SK-N-SH (cell line): ENCODE results near the gene UNC5CL. TPM values are rescaled to one million over a fixed set of nuclear protein-coding genes. Genes with fewer than 3 reads are reported as not detected.
A peak's percentile ranks its signal among the peaks of the same experiment; 100 is the strongest.

Experiments
- CTCF ChIA-PET: fragments of 300-600, 350-600 bp; formaldehyde crosslinking; extraction: SDS; loops from one replicate; lab custom pipeline; 2021; lab: Yijun Ruan, JAX
- POLR2A ChIA-PET: fragments of 350-600 bp; sonication (Branson Sonifier 250); formaldehyde crosslinking; extraction: SDS; loops from one replicate; lab custom pipeline; 2020; ENCODE audit warnings: antibody characterized with exemption, inconsistent platforms; lab: Yijun Ruan, JAX
- DNase-seq: peaks from one replicate; pipeline ENCODE4 v3.0.0; 2012
- H2AFZ ChIP-seq: fragments of 200-600 bp; sonication (generic); 2 replicates; pipeline ENCODE4 v1.8.1; 2016; ENCODE audit warnings: antibody characterized with exemption, mild to moderate bottlenecking, low read depth
- H3F3A ChIP-seq: fragments of 200-600 bp; sonication (generic); replicated peaks from 2 replicates; pipeline ENCODE3; 2016; ENCODE audit warnings: antibody characterized with exemption, mild to moderate bottlenecking; ENCODE audit not compliant: insufficient read depth
- H3K27ac ChIP-seq, 2 experiments: fragments of 200-500 bp in 1 of 2; fragments of 200-600 bp in 1 of 2; sonication (Bioruptor generic) in 1 of 2; sonication (generic), shearing (Covaris generic) in 1 of 2; 2 replicates each; pipeline versions ENCODE4 v1.5.1 to v1.6.1; 2014 to 2016; ENCODE audit warnings: low read depth in 2 of 2, inconsistent platforms in 1 of 2, low read length in 1 of 2, mild to moderate bottlenecking in 1 of 2, mixed read lengths in 1 of 2
- H3K27me3 ChIP-seq: fragments of 200-600 bp; sonication (generic), shearing (Covaris generic); 2 replicates; pipeline ENCODE4 v1.6.1; 2016; ENCODE audit warnings: mixed run types; ENCODE audit not compliant: insufficient read depth
- H3K36me3 ChIP-seq, 2 experiments: fragments of 200-500 bp in 1 of 2; fragments of 200-600 bp in 1 of 2; sonication (Bioruptor generic) in 1 of 2; sonication (generic) in 1 of 2; replicated peaks in 1 of 2; 2 replicates each; pipeline versions ENCODE3 to v1.5.1; 2014 to 2016; ENCODE audit warnings: low read length in 1 of 2, mild to moderate bottlenecking in 1 of 2; ENCODE audit not compliant: insufficient read depth in 2 of 2, control insufficient read depth in 1 of 2
- H3K4me1 ChIP-seq, 2 experiments: fragments of 200-500 bp in 1 of 2; fragments of 200-600 bp in 1 of 2; sonication (Bioruptor generic) in 1 of 2; sonication (generic), shearing (Covaris generic) in 1 of 2; 2 replicates each; pipeline versions ENCODE4 v1.5.1 to v1.6.1; 2014 to 2016; ENCODE audit warnings: low read depth in 1 of 2, low read length in 1 of 2, mixed run types in 1 of 2; ENCODE audit not compliant: insufficient read depth in 2 of 2, control insufficient read depth in 1 of 2
- H3K4me2 ChIP-seq: fragments of 200-600 bp; sonication (generic), shearing (Covaris generic); 2 replicates; pipeline ENCODE4 v1.6.1; 2017; ENCODE audit warnings: mixed run types
- H3K4me3 ChIP-seq, 2 experiments: fragments of 200-500 bp in 1 of 2; fragments of 200-600 bp in 1 of 2; sonication (Bioruptor generic) in 1 of 2; sonication (generic), shearing (Covaris generic) in 1 of 2; 2 replicates each; pipeline versions ENCODE4 v1.5.1 to v1.8.1; 2014 to 2016; ENCODE audit warnings: low read depth in 2 of 2, inconsistent platforms in 1 of 2, low read length in 1 of 2, mild to moderate bottlenecking in 1 of 2, mixed read lengths in 1 of 2, moderate library complexity in 1 of 2
- H3K79me2 ChIP-seq: fragments of 200-600 bp; sonication (generic); 2 replicates; pipeline ENCODE4 v1.8.1; 2017; ENCODE audit warnings: mild to moderate bottlenecking; ENCODE audit not compliant: insufficient read depth
- H3K9ac ChIP-seq: fragments of 200-600 bp; sonication (generic); 2 replicates; pipeline ENCODE4 v1.6.1; 2017; ENCODE audit warnings: mixed run types
- H3K9me2 ChIP-seq: fragments of 200-600 bp; sonication (generic); 2 replicates; pipeline ENCODE4 v1.6.1; 2017; ENCODE audit warnings: mixed run types
- H3K9me3 ChIP-seq: fragments of 200-600 bp; sonication (generic); 2 replicates; pipeline ENCODE4 v1.6.1; 2017; ENCODE audit warnings: mixed run types, mild to moderate bottlenecking, moderate library complexity
- H4K20me1 ChIP-seq: fragments of 200-600 bp; sonication (generic); 2 replicates; pipeline ENCODE4 v1.6.1; 2017; ENCODE audit warnings: mild to moderate bottlenecking, mixed run types; ENCODE audit not compliant: insufficient read depth
- ELF1 ChIP-seq: IDR thresholded peaks from 2 replicates; pipeline ENCODE4 v1.4.0; 2012
- FOSL2 ChIP-seq: IDR thresholded peaks from 2 replicates; pipeline ENCODE4 v1.4.0; 2012; ENCODE audit warnings: low read depth, mild to moderate bottlenecking, moderate library complexity, borderline replicate concordance
- FOXJ3 ChIP-seq: sonication (generic); formaldehyde crosslinking; IDR thresholded peaks from 2 replicates; pipeline ENCODE4 v1.5.1; 2020; ENCODE audit warnings: mild to moderate bottlenecking, missing genetic modification reagents
- FOXM1 ChIP-seq: IDR thresholded peaks from 2 replicates; pipeline ENCODE4 v1.4.0; 2012; ENCODE audit warnings: low read depth, mild to moderate bottlenecking
- GABPA ChIP-seq: IDR thresholded peaks from 2 replicates; pipeline ENCODE4 v1.4.0; 2012; ENCODE audit warnings: low read depth, mild to moderate bottlenecking
- JUND ChIP-seq: IDR thresholded peaks from 2 replicates; pipeline ENCODE4 v1.4.0; 2012
- MXI1 ChIP-seq: IDR thresholded peaks from 2 replicates; pipeline ENCODE4 v1.6.1; 2012; ENCODE audit warnings: mild to moderate bottlenecking, low read depth, low read length, improper control_type of control experiment
- NFIC ChIP-seq: IDR thresholded peaks from 2 replicates; pipeline ENCODE4 v1.4.0; 2012; ENCODE audit warnings: borderline replicate concordance
- NRF1 ChIP-seq: IDR thresholded peaks from 2 replicates; pipeline ENCODE4 v1.6.1; 2012; ENCODE audit warnings: low read depth, mild to moderate bottlenecking, low read length
- POLR2AphosphoS5 ChIP-seq: IDR thresholded peaks from 2 replicates; pipeline ENCODE4 v1.6.1; 2012; ENCODE audit warnings: low read depth, low read length
- RAD21 ChIP-seq: IDR thresholded peaks from 2 replicates; pipeline ENCODE4 v1.6.1; 2012; ENCODE audit warnings: mild to moderate bottlenecking, low read length
- RCOR1 ChIP-seq: fragments of 150-350 bp; IDR thresholded peaks from 2 replicates; pipeline ENCODE4 v1.6.1; 2017; ENCODE audit warnings: antibody characterized with exemption, low read length
- RFX5 ChIP-seq: IDR thresholded peaks from 2 replicates; pipeline ENCODE4 v1.6.1; 2012; ENCODE audit warnings: mild to moderate bottlenecking, improper control_type of control experiment, low read length
- SMC3 ChIP-seq: IDR thresholded peaks from 2 replicates; pipeline ENCODE4 v1.6.1; 2012; ENCODE audit warnings: low read depth, low read length, improper control_type of control experiment
- TAF1 ChIP-seq: IDR thresholded peaks from 2 replicates; pipeline ENCODE4 v1.6.1; 2012; ENCODE audit warnings: low read depth, mild to moderate bottlenecking, low read length, moderate library complexity, borderline replicate concordance
- TCF12 ChIP-seq: IDR thresholded peaks from 2 replicates; pipeline ENCODE4 v1.4.0; 2012
- TEAD4 ChIP-seq: IDR thresholded peaks from 2 replicates; pipeline ENCODE4 v1.4.0; 2012; ENCODE audit warnings: mild to moderate bottlenecking, borderline replicate concordance; ENCODE audit not compliant: insufficient read depth
- YY1 ChIP-seq: IDR thresholded peaks from 2 replicates; pipeline ENCODE4 v1.4.0; 2012; ENCODE audit warnings: low read depth, mild to moderate bottlenecking
- WGBS: methylation state at CpG from one replicate; pipeline ENCODE4 v1.1.6; 2017; ENCODE audit warnings: low lambda C conversion rate; 5-methylcytosine and 5-hydroxymethylcytosine counted together
- polyA plus RNA-seq, 3 experiments: library from polyadenylated mRNA; depleted of rRNA; stranded (reverse); fragments of >200 nt; gene quantifications; 2 replicates each; pipeline ENCODE4 v1.2.3, GENCODE V29; 2012
- TF ChIP-seq, protein P1 (sequence below): IDR thresholded peaks from 2 replicates; pipeline ENCODE4; 2012
- TF ChIP-seq, protein P2 (sequence below): IDR thresholded peaks from 2 replicates; pipeline ENCODE4 v1.4.0; 2012; ENCODE audit warnings: low read depth, borderline replicate concordance
- TF ChIP-seq, protein P3 (sequence below): IDR thresholded peaks from 2 replicates; pipeline ENCODE4 v1.4.0; 2012; ENCODE audit warnings: low read depth

Gene UNC5CL
- polyA plus RNA-seq, 1 of the 3 experiments (the other 2 are of a cell fraction) = 0.10 TPM

DNA sequence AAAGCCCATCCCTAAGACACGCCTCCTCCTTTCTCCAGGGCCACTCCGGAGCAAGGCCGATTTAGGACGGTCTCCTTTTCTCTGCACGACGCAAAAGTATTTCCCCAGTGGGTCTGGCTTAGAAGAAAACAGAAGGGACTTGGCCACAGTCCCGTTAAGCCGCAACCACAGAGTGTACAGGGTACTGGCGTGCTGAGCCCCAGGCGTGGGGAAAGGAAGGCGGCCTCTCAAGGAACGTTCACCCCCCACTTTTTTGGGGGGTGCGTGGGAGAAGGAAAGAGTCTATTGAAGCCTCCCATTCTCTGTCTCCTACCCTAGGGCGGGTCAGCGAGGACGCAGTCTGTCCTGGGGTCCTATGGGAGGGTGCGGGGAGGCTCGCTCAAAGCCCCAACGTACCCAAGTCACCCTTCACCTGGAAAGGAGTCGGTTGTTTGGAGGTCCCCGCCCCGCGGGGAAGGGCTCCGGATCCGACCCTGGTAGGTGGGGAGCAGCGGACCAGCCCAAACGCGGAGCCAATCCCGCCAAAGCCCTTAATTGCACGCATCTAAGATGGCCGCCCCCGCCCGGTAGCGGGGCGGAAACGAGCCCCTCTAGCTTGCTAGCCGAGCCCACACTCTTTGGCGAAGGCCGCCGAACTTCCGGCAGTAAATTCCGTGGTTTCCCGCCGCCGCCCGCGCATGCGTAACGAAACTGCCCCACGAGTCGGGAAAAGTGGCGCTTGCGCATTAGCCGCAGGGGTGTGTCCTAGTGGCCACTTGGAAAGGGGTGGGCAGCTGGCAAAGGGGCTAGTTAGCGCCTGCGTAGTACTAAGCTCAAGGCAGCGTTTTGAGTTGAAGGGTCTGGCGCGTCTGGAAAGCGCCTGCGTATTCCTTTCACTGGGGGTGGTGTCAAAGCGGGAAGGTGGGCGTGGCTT lies 33.2 kb upstream of the UNC5CL start, which contains the start of gene OARD1 (continued):
- TF ChIP-seq SMC3 (no peak), TCF12 (peak; percentile 16; the same call in 1 of the 2 replicates), RFX5 (no peak), JUND (no peak), NRF1 (peak; percentile 92), TAF1 (peak; percentile 70), MXI1 (peak; percentile 73; the same call in 1 of the 2 replicates), NFIC (no peak), TEAD4 (no peak; the same call in 1 of the 2 replicates), FOSL2 (no peak)
- TF ChIP-seq, protein P1, sequence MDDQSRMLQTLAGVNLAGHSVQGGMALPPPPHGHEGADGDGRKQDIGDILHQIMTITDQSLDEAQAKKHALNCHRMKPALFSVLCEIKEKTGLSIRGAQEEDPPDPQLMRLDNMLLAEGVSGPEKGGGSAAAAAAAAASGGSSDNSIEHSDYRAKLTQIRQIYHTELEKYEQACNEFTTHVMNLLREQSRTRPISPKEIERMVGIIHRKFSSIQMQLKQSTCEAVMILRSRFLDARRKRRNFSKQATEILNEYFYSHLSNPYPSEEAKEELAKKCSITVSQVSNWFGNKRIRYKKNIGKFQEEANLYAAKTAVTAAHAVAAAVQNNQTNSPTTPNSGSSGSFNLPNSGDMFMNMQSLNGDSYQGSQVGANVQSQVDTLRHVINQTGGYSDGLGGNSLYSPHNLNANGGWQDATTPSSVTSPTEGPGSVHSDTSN = peak; percentile 24; the same call in 1 of the 2 replicates
- TF ChIP-seq, protein P2, sequence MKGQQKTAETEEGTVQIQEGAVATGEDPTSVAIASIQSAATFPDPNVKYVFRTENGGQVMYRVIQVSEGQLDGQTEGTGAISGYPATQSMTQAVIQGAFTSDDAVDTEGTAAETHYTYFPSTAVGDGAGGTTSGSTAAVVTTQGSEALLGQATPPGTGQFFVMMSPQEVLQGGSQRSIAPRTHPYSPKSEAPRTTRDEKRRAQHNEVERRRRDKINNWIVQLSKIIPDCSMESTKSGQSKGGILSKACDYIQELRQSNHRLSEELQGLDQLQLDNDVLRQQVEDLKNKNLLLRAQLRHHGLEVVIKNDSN = no peak

GRCh38 chr6:41071501-41071922 lies 32.5 kb upstream of the UNC5CL start:
- Histone ChIP-seq H3K36me3 (peaks cover 27 to 47% of the 10 kb centered on the region in 2 experiments), H3K27me3 (no peaks in the 10 kb centered on the region), H3K9me2 (no peaks in the 10 kb centered on the region), H3K4me1 (peaks cover 18 to 20% of the 10 kb centered on the region in 2 experiments), H3K79me2 (peaks cover 48% of the 10 kb centered on the region)
- WGBS = 0% methylated on average over 11 of the region's 16 CpGs
- no peak for DNase-seq
- TF ChIP-seq, protein P3, sequence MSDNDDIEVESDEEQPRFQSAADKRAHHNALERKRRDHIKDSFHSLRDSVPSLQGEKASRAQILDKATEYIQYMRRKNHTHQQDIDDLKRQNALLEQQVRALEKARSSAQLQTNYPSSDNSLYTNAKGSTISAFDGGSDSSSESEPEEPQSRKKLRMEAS = peak; percentile 51; the same call in 1 of the 2 replicates
- no peak for TF ChIP-seq RCOR1
- peak; percentile 60 for TF ChIP-seq GABPA
- TF ChIP-seq FOXJ3 (CRISPR knock-in tag) = no peak
- no peak for TF ChIP-seq RAD21
- TF ChIP-seq FOXM1 = no peak
- no peak; the same call in 1 of the 2 replicates for TF ChIP-seq POLR2AphosphoS5
- peak; percentile 79 for TF ChIP-seq TAF1
- TF ChIP-seq ELF1 = 0 out of 2 replicates have a peak, but pooled peaks have one; percentile 51
- no peak for TF ChIP-seq YY1
- TF ChIP-seq, all 33 proteins: peak for 4
- Histone ChIP-seq H3F3A (peaks cover 28% of the 10 kb centered on the region), H3K27ac (peak overlapping the region; percentile 98 to 99), H3K9ac (peak overlapping the region; percentile 99), H3K4me2 (peak overlapping the region; percentile 83), H3K4me3 (peak overlapping the region; percentile 90 to 99), H4K20me1 (peaks cover 28% of the 10 kb centered on the region), H2AFZ (peak overlapping the region; percentile 91), H3K9me3 (no peaks in the 10 kb centered on the region)
- POLR2A ChIA-PET = interaction anchor here (1.3 kb wide), 2 partner anchors 10 to 484 kb away, joined by 3 to 4 read pairs; partner anchors contain the start of gene LRFN2
- CTCF ChIA-PET = interaction anchor here (0.7 to 4.7 kb wide), 3 partner anchors 9 to 46 kb away, joined by 3 to 20 read pairs (median 3); no protein-coding TSS in a partner anchor
